Fibroblast of lung (primary cell): ENCODE measurements around the gene COL4A1. TPM values are rescaled to one million over a fixed set of nuclear protein-coding genes. Genes with fewer than 3 reads are reported as not detected.

Experiments used
- DNase-seq, 2 donors: peaks; one replicate each; pipeline versions ENCODE4 v3.0.0 to v3.0.0-alpha.2; 2010; ENCODE audit warnings: low read depth in 2 of 2
- H2AFZ ChIP-seq: 2 replicates; pipeline ENCODE4 v1.5.1; 2012; ENCODE audit warnings: low read length, control low read depth, inconsistent platforms
- H3K27ac ChIP-seq: 2 replicates; pipeline ENCODE4 v1.5.1; 2011; ENCODE audit warnings: low read length, control low read depth; ENCODE audit not compliant: insufficient read depth
- H3K27me3 ChIP-seq: 2 replicates; pipeline ENCODE4 v1.5.1; 2011; ENCODE audit warnings: mild to moderate bottlenecking, low read length; ENCODE audit not compliant: control insufficient read depth, insufficient read depth
- H3K36me3 ChIP-seq: 2 replicates; pipeline ENCODE4 v1.5.1; 2011; ENCODE audit warnings: low read length; ENCODE audit not compliant: control insufficient read depth, insufficient read depth
- H3K4me1 ChIP-seq: 2 replicates; pipeline ENCODE4 v1.5.1; 2011; ENCODE audit warnings: low read length; ENCODE audit not compliant: control insufficient read depth, insufficient read depth; ENCODE audit errors: extremely low read depth
- H3K4me2 ChIP-seq: 2 replicates; pipeline ENCODE4 v1.5.1; 2011; ENCODE audit warnings: low read length, control low read depth; ENCODE audit not compliant: insufficient read depth; ENCODE audit errors: extremely low read depth
- H3K4me3 ChIP-seq, 4 experiments: fragments of 200-600 bp in 1 of 4; sonication (generic) in 1 of 4; replicated peaks in 1 of 4; 2 replicates each; pipeline ENCODE4 v1.5.1; 2011 to 2016; ENCODE audit warnings: low read length in 4 of 4, low read depth in 3 of 4, mild to moderate bottlenecking in 3 of 4, control low read depth in 2 of 4, inconsistent platforms in 1 of 4, mixed read lengths in 1 of 4; ENCODE audit not compliant: insufficient read depth in 1 of 4; ENCODE audit errors: control extremely low read depth in 1 of 4
- H3K79me2 ChIP-seq: 2 replicates; pipeline ENCODE4 v1.5.1; 2012; ENCODE audit warnings: mild to moderate bottlenecking, low read length, inconsistent platforms; ENCODE audit not compliant: control insufficient read depth, insufficient read depth
- H3K9ac ChIP-seq: 2 replicates; pipeline ENCODE4 v1.5.1; 2011; ENCODE audit warnings: mild to moderate bottlenecking, low read length, control low read depth; ENCODE audit not compliant: insufficient read depth
- H3K9me3 ChIP-seq: 2 replicates; pipeline ENCODE4 v1.5.1; 2012; ENCODE audit warnings: low read depth, low read length; ENCODE audit not compliant: control insufficient read depth, insufficient read depth
- H4K20me1 ChIP-seq: 2 replicates; pipeline ENCODE4 v1.5.1; 2011; ENCODE audit warnings: low read length; ENCODE audit not compliant: control insufficient read depth, insufficient read depth; ENCODE audit errors: extremely low read depth
- CTCF ChIP-seq, 2 donors: IDR thresholded peaks in 1 of 2; conservative IDR thresholded peaks in 1 of 2; 1 replicate in 1 of 2; 2 replicates in 1 of 2; pipeline ENCODE4 v1.5.1; 2011 to 2012; ENCODE audit warnings: low read length in 2 of 2, control low read depth in 1 of 2, inconsistent platforms in 1 of 2, low read depth in 1 of 2, mild to moderate bottlenecking in 1 of 2
- EZH2 ChIP-seq: IDR thresholded peaks from 2 replicates; pipeline ENCODE4 v1.5.1; 2012; ENCODE audit warnings: low read length, control low read depth, mild to moderate bottlenecking; ENCODE audit errors: missing control alignments
- polyA plus RNA-seq, 2 donors: library from polyadenylated mRNA; depleted of rRNA in 1 of 2; stranded (reverse) in 1 of 2; unstranded in 1 of 2; fragments of >200 nt; gene quantifications; 2 replicates each; pipeline ENCODE4 v1.2.1, GENCODE V29; 2011 to 2012; ENCODE audit warnings: missing spikeins in 1 of 2
- total RNA-seq: library from RNA; depleted of rRNA; stranded (reverse); fragments of >200 nt; gene quantifications from 2 replicates; pipeline ENCODE4 v1.2.1, GENCODE V29; 2014

Gene COL4A1
- total and polyA plus RNA-seq, 2 donors (not counting 1 experiment from before 2014, with no cell fraction given): 34.0 to 607 TPM

GRCh38 chr13:110266431-110266809 lies 40.5 kb downstream of the COL4A1 start:
- Histone ChIP-seq H3K36me3 (no peaks in the 10 kb centered on the region), H3K27ac (no peak overlapping the region), H2AFZ (no peak overlapping the region), H3K9ac (no peak overlapping the region), H3K4me1 (peaks cover 36% of the 10 kb centered on the region), H3K4me3 (no peak overlapping the region), H3K27me3 (no peaks in the 10 kb centered on the region), H3K4me2 (peak overlapping the region; percentile 51), H3K79me2 (peaks cover 63% of the 10 kb centered on the region), H4K20me1 (no peaks in the 10 kb centered on the region), H3K9me3 (no peaks in the 10 kb centered on the region)
- no peak for TF ChIP-seq CTCF (conservative IDR thresholded peaks at IDR 0.05 in 1 of 2, IDR thresholded peaks at IDR 0.05 in 1 of 2; ENCODE audit: low read depth in 1 of 2, low read length in 2 of 2)
- no peak for TF ChIP-seq EZH2
- no peak for DNase-seq

- H3K4me1 ChIP-seq: peaks cover 36% of the 10 kb centered on the region
- TF ChIP-seq CTCF (conservative IDR thresholded peaks at IDR 0.05 in 1 of 2, IDR thresholded peaks at IDR 0.05 in 1 of 2; ENCODE audit: low read depth in 1 of 2, low read length in 2 of 2) (no peak), EZH2 (no peak)
- no peaks in the 10 kb centered on the region for H3K27me3 ChIP-seq
- H2AFZ ChIP-seq: no peak overlapping the region
- peak overlapping the region; percentile 51 for H3K4me2 ChIP-seq
- peak in 1 of 2 donors; percentile 52 for DNase-seq
- H3K36me3 ChIP-seq: no peaks in the 10 kb centered on the region
- H3K9ac ChIP-seq: no peak overlapping the region
- H4K20me1 ChIP-seq: no peaks in the 10 kb centered on the region
- H3K79me2 ChIP-seq: peaks cover 60% of the 10 kb centered on the region
- no peak overlapping the region for H3K4me3 ChIP-seq
- no peaks in the 10 kb centered on the region for H3K9me3 ChIP-seq
- H3K27ac ChIP-seq: peak overlapping the region; percentile 7
Observed at GRCh38 chr13:110265682-110266430, 41.1 kb downstream of the COL4A1 start.

GRCh38 chr13:110265341-110265681 lies 41.6 kb downstream of the COL4A1 start:
- no peak overlapping the region for H3K4me2 ChIP-seq
- peaks cover 58% of the 10 kb centered on the region for H3K79me2 ChIP-seq
- no peak overlapping the region for H3K4me3 ChIP-seq
- H3K9ac ChIP-seq: no peak overlapping the region
- TF ChIP-seq CTCF (conservative IDR thresholded peaks at IDR 0.05 in 1 of 2, IDR thresholded peaks at IDR 0.05 in 1 of 2; ENCODE audit: low read depth in 1 of 2, low read length in 2 of 2) (no peak), EZH2 (no peak)
- no peaks in the 10 kb centered on the region for H3K27me3 ChIP-seq
- peak overlapping the region; percentile 7 for H3K27ac ChIP-seq
- H3K4me1 ChIP-seq: peaks cover 36% of the 10 kb centered on the region
- H4K20me1 ChIP-seq: no peaks in the 10 kb centered on the region
- no peak for DNase-seq
- no peak overlapping the region for H2AFZ ChIP-seq
- no peaks in the 10 kb centered on the region for H3K36me3 ChIP-seq
- no peaks in the 10 kb centered on the region for H3K9me3 ChIP-seq
